ENCODE data around the gene FAM120A.
A peak's percentile ranks its signal among the peaks of the same experiment; 100 is the strongest.

FAM120A gene

DNA sequence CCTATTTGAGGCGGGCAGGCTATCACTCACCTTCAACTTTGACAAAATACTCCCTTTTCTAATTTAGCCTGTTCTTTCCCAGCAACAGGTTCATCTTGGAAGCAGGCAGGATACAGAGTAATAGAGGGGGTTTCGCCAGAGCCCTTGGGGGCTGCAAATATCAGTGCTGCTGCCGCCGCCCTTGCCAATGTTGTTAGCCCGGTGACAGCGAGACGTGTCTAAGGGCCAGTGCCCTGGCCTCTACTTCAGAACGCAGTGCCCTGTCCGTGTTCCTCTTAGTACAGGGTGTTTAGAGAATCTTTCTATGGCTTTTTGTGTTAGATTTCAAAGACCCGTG is 1.2 kb downstream of the FAM120A start:
- no peak for ATAC-seq (ENCODE audit: low read depth)
- Histone ChIP-seq H3K9me3 (ENCODE audit: severe bottlenecking) (no peaks in the 10 kb centered on the region), H3K27ac (ENCODE audit: poor library complexity, severe bottlenecking) (peak overlapping the region; percentile 81), H3K4me3 (ENCODE audit: severe bottlenecking) (peak overlapping the region; percentile 88), H3K36me3 (ENCODE audit: low read depth) (peaks cover 65% of the 10 kb centered on the region), H3K4me1 (ENCODE audit: insufficient read depth, poor library complexity, severe bottlenecking) (peaks cover 24% of the 10 kb centered on the region), H3K27me3 (ENCODE audit: insufficient read depth, poor library complexity, severe bottlenecking) (no peaks in the 10 kb centered on the region)
- no peak for DNase-seq (ENCODE audit: low spot score)
- TF ChIP-seq, protein P1, sequence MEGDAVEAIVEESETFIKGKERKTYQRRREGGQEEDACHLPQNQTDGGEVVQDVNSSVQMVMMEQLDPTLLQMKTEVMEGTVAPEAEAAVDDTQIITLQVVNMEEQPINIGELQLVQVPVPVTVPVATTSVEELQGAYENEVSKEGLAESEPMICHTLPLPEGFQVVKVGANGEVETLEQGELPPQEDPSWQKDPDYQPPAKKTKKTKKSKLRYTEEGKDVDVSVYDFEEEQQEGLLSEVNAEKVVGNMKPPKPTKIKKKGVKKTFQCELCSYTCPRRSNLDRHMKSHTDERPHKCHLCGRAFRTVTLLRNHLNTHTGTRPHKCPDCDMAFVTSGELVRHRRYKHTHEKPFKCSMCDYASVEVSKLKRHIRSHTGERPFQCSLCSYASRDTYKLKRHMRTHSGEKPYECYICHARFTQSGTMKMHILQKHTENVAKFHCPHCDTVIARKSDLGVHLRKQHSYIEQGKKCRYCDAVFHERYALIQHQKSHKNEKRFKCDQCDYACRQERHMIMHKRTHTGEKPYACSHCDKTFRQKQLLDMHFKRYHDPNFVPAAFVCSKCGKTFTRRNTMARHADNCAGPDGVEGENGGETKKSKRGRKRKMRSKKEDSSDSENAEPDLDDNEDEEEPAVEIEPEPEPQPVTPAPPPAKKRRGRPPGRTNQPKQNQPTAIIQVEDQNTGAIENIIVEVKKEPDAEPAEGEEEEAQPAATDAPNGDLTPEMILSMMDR (IDR thresholded peaks at IDR 0.05; ENCODE audit: poor library complexity, severe bottlenecking): no peak

- TF ChIP-seq, protein P1 (IDR thresholded peaks at IDR 0.05; ENCODE audit: poor library complexity, severe bottlenecking): no peak
- DNase-seq (ENCODE audit: low spot score): peak; percentile 93
- Histone ChIP-seq H3K4me3 (ENCODE audit: severe bottlenecking) (peak within 1 kb of the TSS; percentile 88), H3K27me3 (ENCODE audit: insufficient read depth, poor library complexity, severe bottlenecking) (no peaks in the 10 kb centered on the region), H3K36me3 (ENCODE audit: low read depth) (peaks cover 60% of the 10 kb centered on the region), H3K9me3 (ENCODE audit: severe bottlenecking) (no peaks in the 10 kb centered on the region), H3K4me1 (ENCODE audit: insufficient read depth, poor library complexity, severe bottlenecking) (peaks cover 27% of the 10 kb centered on the region), H3K27ac (ENCODE audit: poor library complexity, severe bottlenecking) (peak within 1 kb of the TSS; percentile 81)
- peak; percentile 86 for ATAC-seq (ENCODE audit: low read depth)
These were observed 1.8 kb downstream of the FAM120A start, which contains the start of gene FAM120AOS for GRCh38 chr9:93453047-93453914. TSS of gene FAM120AOS (minus strand) at chr9:93453581. CDS start at chr9:93452709, 872 bp downstream.

- H3K9me3 ChIP-seq (ENCODE audit: severe bottlenecking): no peaks in the 10 kb centered on the region
- no peaks in the 10 kb centered on the region for H3K27me3 ChIP-seq (ENCODE audit: insufficient read depth, poor library complexity, severe bottlenecking)
- H3K27ac ChIP-seq (ENCODE audit: poor library complexity, severe bottlenecking): no peak overlapping the region
- peaks cover 56% of the 10 kb centered on the region for H3K36me3 ChIP-seq (ENCODE audit: low read depth)
- DNase-seq (ENCODE audit: low spot score): no peak
- H3K4me1 ChIP-seq (ENCODE audit: insufficient read depth, poor library complexity, severe bottlenecking): peaks cover 40% of the 10 kb centered on the region
- H3K4me3 ChIP-seq (ENCODE audit: severe bottlenecking): no peak overlapping the region
- ATAC-seq (ENCODE audit: low read depth): no peak
- TF ChIP-seq, protein P1 (IDR thresholded peaks at IDR 0.05; ENCODE audit: poor library complexity, severe bottlenecking): no peak
These were observed 4.5 kb downstream of the FAM120A start for GRCh38 chr9:93456022-93456421.

DNA sequence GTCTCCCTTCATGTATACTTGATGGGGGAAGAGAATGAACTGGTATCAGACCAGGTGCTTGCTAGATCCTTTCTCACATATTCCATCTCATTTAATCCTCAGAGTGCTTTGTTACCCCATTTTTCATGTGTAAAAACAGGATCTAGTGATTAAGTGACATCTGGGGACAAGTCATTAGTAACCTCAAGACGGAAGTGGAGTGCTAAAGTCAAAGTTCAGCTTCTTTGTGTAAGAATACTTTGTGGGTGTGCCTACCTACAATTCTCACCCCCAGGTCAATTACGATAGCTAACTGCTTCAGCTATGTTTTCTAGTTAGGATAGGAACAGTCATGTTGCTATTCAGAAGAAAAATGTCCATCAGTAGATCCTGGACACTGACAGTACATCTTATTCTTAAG is 5.0 kb downstream of the FAM120A start:
- peaks cover 45% of the 10 kb centered on the region for H3K4me1 ChIP-seq (ENCODE audit: insufficient read depth, poor library complexity, severe bottlenecking)
- H3K4me3 ChIP-seq (ENCODE audit: severe bottlenecking): no peak overlapping the region

More for the DNA sequence above, 5.0 kb downstream of the FAM120A start:
- H3K9me3 ChIP-seq (ENCODE audit: severe bottlenecking): no peaks in the 10 kb centered on the region
- no peaks in the 10 kb centered on the region for H3K27me3 ChIP-seq (ENCODE audit: insufficient read depth, poor library complexity, severe bottlenecking)
- TF ChIP-seq, protein P1 (IDR thresholded peaks at IDR 0.05; ENCODE audit: poor library complexity, severe bottlenecking): no peak
- peaks cover 56% of the 10 kb centered on the region for H3K36me3 ChIP-seq (ENCODE audit: low read depth)
- no peak overlapping the region for H3K27ac ChIP-seq (ENCODE audit: poor library complexity, severe bottlenecking)
- DNase-seq (ENCODE audit: low spot score) (no peak), ATAC-seq (ENCODE audit: low read depth) (no peak)

All from RWPE2 (cell line).